GM12878 (cell line): ENCODE data around the gene CACNG4. TPM values are rescaled to one million over a fixed set of nuclear protein-coding genes. Genes with fewer than 3 reads are reported as not detected.

Experiments
- ATAC-seq: fragments of 200-7000 bp; cut with Tn5 transposase; 3 replicates; pipeline ENCODE4 v1.9.1; 2020; ENCODE audit warnings: mild to moderate bottlenecking, moderate library complexity
- BruUV-seq: library from RNA; stranded (reverse); fragments of 400-500 nt; replicated peaks from 2 replicates; lab custom pipeline; 2021; lab: Mats Ljungman, UMichigan
- CTCF ChIA-PET: fragments of 300-600 bp; sonication (Branson Sonifier 250); formaldehyde crosslinking; extraction: SDS; loops from one replicate; lab custom pipeline; 2021; ENCODE audit warnings: inconsistent platforms; lab: Yijun Ruan, JAX
- POLR2A ChIA-PET: fragments of 350-600 bp; formaldehyde crosslinking; extraction: SDS; loops from one replicate; lab custom pipeline; 2021; ENCODE audit warnings: inconsistent platforms; lab: Charles Lee
- RAD21 ChIA-PET: fragments of 300-600 bp; sonication (Branson Sonifier 250); formaldehyde crosslinking; loops from one replicate; lab custom pipeline; 2023; ENCODE audit warnings: antibody characterized with exemption; ENCODE audit not compliant: unreplicated experiment; lab: Charles Lee
- SMC1A ChIA-PET: fragments of 300-600 bp; sonication (Branson Sonifier 250); formaldehyde crosslinking; loops from one replicate; lab custom pipeline; 2023; ENCODE audit not compliant: unreplicated experiment, uncharacterized antibody; lab: Charles Lee
- DNase-seq: peaks from one replicate; pipeline ENCODE4 v3.0.0-alpha.2; 2011; ENCODE audit warnings: low read depth, low spot score
- FAIRE-seq: peaks from 3 replicates; lab custom pipeline; 2011; peaks lifted over from hg19 to GRCh38; lab: Jason Lieb, UNC
- H2AFZ ChIP-seq: 2 replicates; pipeline ENCODE4 v1.6.0; 2011; ENCODE audit warnings: low read depth, low read length, control low read depth; ENCODE audit not compliant: control insufficient read depth
- H3K27ac ChIP-seq: 2 replicates; pipeline ENCODE4 v1.5.1; 2011; ENCODE audit warnings: control low read depth; ENCODE audit not compliant: control insufficient read depth, insufficient read depth
- H3K27me3 ChIP-seq, 2 experiments: replicated peaks in 1 of 2; 2 replicates each; pipeline versions ENCODE4 v1.6.0 to v1.6.1; 2011; ENCODE audit warnings: low read length in 1 of 2; ENCODE audit not compliant: control insufficient read depth in 2 of 2, insufficient read depth in 2 of 2
- H3K36me3 ChIP-seq, 2 experiments: 2 replicates each; pipeline ENCODE4 v1.5.1; 2011; ENCODE audit warnings: low read length in 1 of 2; ENCODE audit not compliant: control insufficient read depth in 2 of 2, insufficient read depth in 2 of 2
- H3K4me1 ChIP-seq: 2 replicates; pipeline ENCODE4 v1.6.1; 2011; ENCODE audit warnings: mild to moderate bottlenecking, low read length, moderate library complexity, mixed read lengths; ENCODE audit not compliant: control insufficient read depth, insufficient read depth
- H3K4me2 ChIP-seq: 2 replicates; pipeline ENCODE4 v1.6.0; 2011; ENCODE audit warnings: control low read depth; ENCODE audit not compliant: control insufficient read depth, insufficient read depth
- H3K4me3 ChIP-seq: fragments of 200-600 bp; sonication (generic); 2 replicates; pipeline ENCODE4 v1.5.1; 2016
- H3K79me2 ChIP-seq: 2 replicates; pipeline ENCODE4 v1.6.0; 2011; ENCODE audit warnings: low read length; ENCODE audit not compliant: control insufficient read depth, insufficient read depth
- H3K9ac ChIP-seq: 2 replicates; pipeline ENCODE4 v1.8.0; 2011; ENCODE audit warnings: low read length, control low read depth, mixed read lengths; ENCODE audit not compliant: control insufficient read depth, insufficient read depth
- H3K9me3 ChIP-seq: replicated peaks from 3 replicates; pipeline ENCODE4 v1.5.1; 2011; ENCODE audit warnings: mild to moderate bottlenecking, low read length; ENCODE audit not compliant: control insufficient read depth, insufficient read depth
- H4K20me1 ChIP-seq: 2 replicates; pipeline ENCODE4 v1.6.0; 2011; ENCODE audit not compliant: control insufficient read depth, insufficient read depth
- EP300 ChIP-seq, 2 experiments: fragments of 150-350 bp in 1 of 2; IDR thresholded peaks; 2 replicates each; pipeline ENCODE4 v1.6.1; 2011 to 2012; ENCODE audit warnings: low read depth in 2 of 2, low read length in 2 of 2, borderline replicate concordance in 1 of 2, improper control_type of control experiment in 1 of 2, inconsistent platforms in 1 of 2; ENCODE audit not compliant: control insufficient read depth in 1 of 2
- ETV6 ChIP-seq, 2 experiments: fragments of 450-650 bp in 1 of 2; IDR thresholded peaks in 1 of 2; conservative IDR thresholded peaks in 1 of 2; 2 replicates each; pipeline ENCODE4 v1.6.1; 2014; ENCODE audit warnings: antibody characterized with exemption in 1 of 2, borderline replicate concordance in 1 of 2, low read depth in 1 of 2, mild to moderate bottlenecking in 1 of 2, moderate library complexity in 1 of 2
- HDGF ChIP-seq: fragments of 450-650 bp; IDR thresholded peaks from 2 replicates; pipeline ENCODE4 v1.6.1; 2016; ENCODE audit warnings: antibody characterized with exemption
- MYC ChIP-seq: IDR thresholded peaks from 2 replicates; pipeline ENCODE4 v1.6.1; 2011; ENCODE audit warnings: mild to moderate bottlenecking, low read length, moderate library complexity, inconsistent platforms; ENCODE audit not compliant: insufficient read depth, insufficient replicate concordance, insufficient read length, severe bottlenecking
- NR2C1 ChIP-seq: fragments of 450-650 bp; IDR thresholded peaks from 2 replicates; pipeline ENCODE4 v1.6.1; 2017; ENCODE audit warnings: antibody characterized with exemption, mild to moderate bottlenecking, moderate library complexity
- SMAD1 ChIP-seq: fragments of 450-650 bp; IDR thresholded peaks from 2 replicates; pipeline ENCODE4 v1.6.1; 2018; ENCODE audit warnings: mild to moderate bottlenecking, low read depth; ENCODE audit not compliant: partially characterized antibody
- TCF3 ChIP-seq: IDR thresholded peaks from 2 replicates; pipeline ENCODE4 v1.6.1; 2012; ENCODE audit warnings: low read depth, mild to moderate bottlenecking, low read length, borderline replicate concordance; ENCODE audit not compliant: insufficient read depth
- ZBTB33 ChIP-seq: fragments of 450-650 bp; IDR thresholded peaks from 2 replicates; pipeline ENCODE4 v1.6.1; 2017; ENCODE audit warnings: mild to moderate bottlenecking
- ZNF687 ChIP-seq: fragments of 450-650 bp; IDR thresholded peaks from 2 replicates; pipeline ENCODE4 v1.6.1; 2017; ENCODE audit warnings: mild to moderate bottlenecking, moderate library complexity
- WGBS: methylation state at CpG from one replicate; pipeline ENCODE4 v1.1.6; 2016; ENCODE audit warnings: low lambda C conversion rate; ENCODE audit not compliant: insufficient replicate concordance, insufficient coverage; ENCODE audit errors: missing lambda C conversion rate; 5-methylcytosine and 5-hydroxymethylcytosine counted together
- in situ Hi-C: fragments of 300-500 bp; cut with MboI; formaldehyde crosslinking; loops from 9 replicates; pipeline ENCODE4 v1.14.3; 2018; ENCODE audit warnings: mixed read lengths
- intact Hi-C: fragments of 100-400 bp; cut with micrococcal nuclease; formaldehyde crosslinking; loops from one replicate; pipeline ENCODE4 v1.14.2; 2022; ENCODE audit not compliant: unreplicated experiment
- polyA plus RNA-seq, 11 experiments: library from polyadenylated mRNA; depleted of rRNA in 4 of 11; unstranded in 6 of 11; stranded (reverse) in 5 of 11; fragments of >200 nt; fragmentation: Nextera tagmentation in 4 of 11; fragmentation: Illumina TruSeq in 1 of 11; extraction: Ambion mirVana in 4 of 11; extraction: Trizol in 1 of 11; gene quantifications; 1 replicate in 1 of 11; 2 replicates in 10 of 11; pipeline versions ENCODE4 v1.2.1 to v1.2.3, GENCODE V29; 2011 to 2016; ENCODE audit warnings: inconsistent platforms in 2 of 11, missing spikeins in 2 of 11, low read depth in 1 of 11
- total RNA-seq, 4 experiments: library from RNA; depleted of rRNA in 3 of 4; stranded (reverse); fragments of >200 nt in 3 of 4; fragmentation: Illumina TruSeq in 1 of 4; extraction: Trizol in 1 of 4; gene quantifications; 2 replicates each; pipeline versions ENCODE4 v1.2.1 to v1.2.3, GENCODE V29; 2013 to 2021

The CACNG4 gene
- total and polyA plus RNA-seq, 10 of the 15 experiments (the other 5 are each of a cell fraction or from before 2014, with no cell fraction given) = 0.08 TPM; not detected in 8

GRCh38 chr17:67050471-67051154, 86.1 kb downstream of the CACNG4 start:
- DNase-seq (no peak), FAIRE-seq (no peak), ATAC-seq (no peak)
- H3K27ac ChIP-seq = no peak overlapping the region
- peaks cover 3% of the 10 kb centered on the region for H3K9me3 ChIP-seq
- no peaks in the 10 kb centered on the region for H3K27me3 ChIP-seq
- SMC1A ChIA-PET = interaction anchor here (1.2 kb wide), 1 partner anchor 32 kb away, joined by 3 read pairs; no protein-coding TSS in a partner anchor
- peaks cover 7% of the 10 kb centered on the region for H3K4me1 ChIP-seq
- RAD21 ChIA-PET = no interaction called here
- H3K36me3 ChIP-seq = no peaks in the 10 kb centered on the region
- no peaks in the 10 kb centered on the region for H3K79me2 ChIP-seq
- H4K20me1 ChIP-seq = no peaks in the 10 kb centered on the region
- CTCF ChIA-PET = interaction anchor here (1.0 kb wide), 1 partner anchor 139 kb away, joined by 3 read pairs; no protein-coding TSS in a partner anchor
- in situ Hi-C loops (no loop called here), intact Hi-C loops (no loop called here)
- TF ChIP-seq TCF3 (no peak), EP300 (IDR thresholded peaks at IDR 0.05; ENCODE audit: borderline replicate concordance in 1 of 2, control insufficient read depth in 1 of 2, low read depth in 2 of 2, low read length in 2 of 2) (no peak)
- no peak overlapping the region for H2AFZ ChIP-seq
- WGBS = 61% methylated on average over 6 of the region's 6 CpGs
- no TSS peak for BruUV-seq
- H3K4me3 ChIP-seq = no peak overlapping the region
- no peak overlapping the region for H3K4me2 ChIP-seq
- H3K9ac ChIP-seq = no peak overlapping the region
- POLR2A ChIA-PET = interaction anchor here (1.0 kb wide), 1 partner anchor 31 kb away, joined by 3 read pairs; no protein-coding TSS in a partner anchor

- Histone ChIP-seq H4K20me1 (no peaks in the 10 kb centered on the region), H3K4me3 (no peak overlapping the region), H3K4me2 (no peak overlapping the region), H3K27me3 (no peaks in the 10 kb centered on the region), H3K4me1 (peaks cover 7% of the 10 kb centered on the region), H3K27ac (no peak overlapping the region), H3K9ac (no peak overlapping the region), H3K79me2 (no peaks in the 10 kb centered on the region), H3K36me3 (no peaks in the 10 kb centered on the region), H2AFZ (no peak overlapping the region), H3K9me3 (peaks cover 3% of the 10 kb centered on the region)
- DNase-seq = no peak
- SMC1A ChIA-PET = no interaction called here
- no peak for ATAC-seq
- CTCF ChIA-PET = interaction anchor here (1.0 kb wide), 1 partner anchor 138 kb away, joined by 3 read pairs; no protein-coding TSS in a partner anchor
- RAD21 ChIA-PET = interaction anchor here (1.0 kb wide), 1 partner anchor 9 kb away, joined by 4 read pairs; no protein-coding TSS in a partner anchor
- in situ Hi-C loops (no loop called here), intact Hi-C loops (no loop called here)
- BruUV-seq = no TSS peak
- 26% methylated on average over 4 of the region's 4 CpGs for WGBS
- POLR2A ChIA-PET = interaction anchor here (1.0 kb wide), 1 partner anchor 30 kb away, joined by 3 read pairs; no protein-coding TSS in a partner anchor
- no peak for FAIRE-seq
- TF ChIP-seq SMAD1 (no peak), ZNF687 (no peak), NR2C1 (no peak), ETV6 (conservative IDR thresholded peaks at IDR 0.05 in 1 of 2, IDR thresholded peaks at IDR 0.05 in 1 of 2; ENCODE audit: borderline replicate concordance in 1 of 2, low read depth in 1 of 2) (no peak), ZBTB33 (no peak), HDGF (no peak), MYC (no peak)
Observed at GRCh38 chr17:67051155-67051538, 86.6 kb downstream of the CACNG4 start.
